ENCODE data around the gene USP24.

Gene USP24

GRCh38 chr1:55143684-55144083 lies 71.5 kb downstream of the USP24 start:
- 0 out of 2 replicates have a peak overlapping the region, but pooled peaks have one; percentile 2 for H3K27ac ChIP-seq
- TF ChIP-seq, protein P1, sequence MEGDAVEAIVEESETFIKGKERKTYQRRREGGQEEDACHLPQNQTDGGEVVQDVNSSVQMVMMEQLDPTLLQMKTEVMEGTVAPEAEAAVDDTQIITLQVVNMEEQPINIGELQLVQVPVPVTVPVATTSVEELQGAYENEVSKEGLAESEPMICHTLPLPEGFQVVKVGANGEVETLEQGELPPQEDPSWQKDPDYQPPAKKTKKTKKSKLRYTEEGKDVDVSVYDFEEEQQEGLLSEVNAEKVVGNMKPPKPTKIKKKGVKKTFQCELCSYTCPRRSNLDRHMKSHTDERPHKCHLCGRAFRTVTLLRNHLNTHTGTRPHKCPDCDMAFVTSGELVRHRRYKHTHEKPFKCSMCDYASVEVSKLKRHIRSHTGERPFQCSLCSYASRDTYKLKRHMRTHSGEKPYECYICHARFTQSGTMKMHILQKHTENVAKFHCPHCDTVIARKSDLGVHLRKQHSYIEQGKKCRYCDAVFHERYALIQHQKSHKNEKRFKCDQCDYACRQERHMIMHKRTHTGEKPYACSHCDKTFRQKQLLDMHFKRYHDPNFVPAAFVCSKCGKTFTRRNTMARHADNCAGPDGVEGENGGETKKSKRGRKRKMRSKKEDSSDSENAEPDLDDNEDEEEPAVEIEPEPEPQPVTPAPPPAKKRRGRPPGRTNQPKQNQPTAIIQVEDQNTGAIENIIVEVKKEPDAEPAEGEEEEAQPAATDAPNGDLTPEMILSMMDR (conservative IDR thresholded peaks at IDR 0.05): peak; percentile 80

DNA sequence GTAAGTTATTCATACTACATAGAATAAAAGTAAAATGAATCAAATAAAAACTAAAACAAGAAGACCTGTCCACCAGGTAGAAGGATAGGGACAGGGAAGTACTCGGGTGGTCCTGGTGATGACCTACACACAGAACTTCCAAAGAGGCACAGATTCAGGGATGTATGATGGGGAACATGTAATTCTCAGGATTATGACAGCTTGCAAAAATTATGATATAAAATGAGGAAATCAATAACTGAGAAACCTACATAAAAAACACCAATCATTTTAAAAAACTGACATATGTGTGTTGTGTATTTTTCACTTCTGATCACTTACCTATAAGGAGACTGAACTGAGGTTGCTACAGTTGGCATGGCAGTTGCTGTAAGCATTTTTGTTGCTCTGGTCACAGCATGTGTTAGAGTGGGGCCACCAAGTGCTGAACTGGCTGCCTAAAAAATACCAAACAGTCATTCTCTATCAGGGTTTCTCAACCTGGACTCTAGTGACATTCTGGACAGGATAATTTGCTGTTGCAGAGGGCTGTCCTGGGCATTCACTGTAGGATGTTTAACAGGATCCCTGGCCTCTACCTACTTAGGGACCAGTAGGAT lies 73.8 kb downstream of the USP24 start:
- TF ChIP-seq, protein P1 (conservative IDR thresholded peaks at IDR 0.05): no peak
- H3K27ac ChIP-seq: no peak overlapping the region

GRCh38 chr1:55140546-55140983 lies 74.6 kb downstream of the USP24 start:
- TF ChIP-seq, protein P1 (conservative IDR thresholded peaks at IDR 0.05): peak; percentile 90
- H3K27ac ChIP-seq: no peak overlapping the region

DNA sequence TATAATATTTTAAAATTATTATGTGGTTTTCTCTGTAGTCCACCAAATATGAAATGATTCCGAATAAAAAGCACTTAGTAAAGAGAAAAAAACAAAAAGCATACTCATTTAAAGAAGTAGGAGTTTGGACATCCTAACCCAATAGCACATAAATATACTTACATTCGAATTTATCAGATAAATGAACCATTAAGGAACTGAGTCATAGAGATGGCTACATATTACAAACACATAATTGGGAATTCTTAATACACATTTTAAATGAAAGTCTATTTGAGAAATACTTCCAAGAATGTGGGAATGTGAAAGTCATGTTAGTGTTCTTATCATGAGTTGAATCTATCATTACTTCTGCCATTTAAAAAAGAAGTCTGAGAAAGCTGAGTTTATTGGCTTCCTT lies 75.0 kb downstream of the USP24 start:
- H3K27ac ChIP-seq: no peak overlapping the region
- TF ChIP-seq, protein P1 (conservative IDR thresholded peaks at IDR 0.05): no peak

DNA sequence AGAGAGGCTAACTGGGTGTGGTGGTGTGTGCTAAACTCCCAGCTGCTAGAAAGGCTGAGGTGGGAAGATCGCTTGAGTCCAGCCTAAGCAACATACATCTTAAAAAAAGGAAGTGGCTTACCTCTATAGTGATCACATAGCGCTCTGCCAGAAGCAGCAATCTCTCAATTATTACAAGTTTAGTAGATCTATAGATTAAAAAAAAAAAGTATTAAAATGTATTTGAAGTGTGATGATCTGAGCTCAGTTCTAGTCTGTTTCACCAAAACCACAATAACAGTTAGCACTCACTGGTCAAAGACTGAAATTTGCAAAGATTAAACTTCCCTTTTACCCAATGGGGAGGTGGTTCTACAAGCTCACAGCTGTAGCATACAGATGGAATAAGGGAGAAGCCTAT lies 76.3 kb downstream of the USP24 start:
- TF ChIP-seq, protein P1 (conservative IDR thresholded peaks at IDR 0.05): no peak

GRCh38 chr1:55134152-55134808 lies 80.9 kb downstream of the USP24 start:
- no peak overlapping the region for H3K27ac ChIP-seq
- TF ChIP-seq, protein P1 (conservative IDR thresholded peaks at IDR 0.05): no peak

More for the DNA sequence above, 76.3 kb downstream of the USP24 start:
- no peak overlapping the region for H3K27ac ChIP-seq

DNA sequence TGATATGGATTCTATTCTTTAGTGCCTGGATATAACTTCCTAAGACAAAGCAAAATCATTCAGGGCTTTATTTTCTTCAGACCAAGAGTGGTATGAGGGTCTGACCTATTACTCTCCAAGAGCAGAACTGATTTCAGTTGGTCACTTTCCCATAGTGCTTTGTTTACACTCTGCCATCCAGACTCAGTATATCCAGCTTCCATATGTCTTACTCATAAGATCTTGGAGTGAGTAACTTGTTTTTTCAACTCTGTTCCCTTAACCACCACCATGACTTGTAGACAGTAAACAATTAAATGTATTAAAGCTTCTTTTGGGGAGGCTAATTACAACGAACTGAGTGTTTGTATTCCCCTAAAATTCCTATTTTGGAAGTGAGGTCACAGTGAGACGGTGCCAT lies 83.4 kb downstream of the USP24 start:
- TF ChIP-seq, protein P1 (conservative IDR thresholded peaks at IDR 0.05): no peak
- no peak overlapping the region for H3K27ac ChIP-seq
